CD4-positive, alpha-beta T cell (primary cell): Measurements from ENCODE around the gene TOR1AIP1. TPM values are rescaled to one million over a fixed set of nuclear protein-coding genes. Genes with fewer than 3 reads are reported as not detected.
A peak's percentile ranks its signal among the peaks of the same experiment; 100 is the strongest.

ENCODE experiments used
- ATAC-seq: fragments of 200-7000 bp; cut with Tn5 transposase; one replicate; pipeline ENCODE4 v1.10.0; 2022; ENCODE audit warnings: mild to moderate bottlenecking; ENCODE audit not compliant: poor library complexity
- CTCF ChIA-PET: fragments of 350-600 bp; sonication (Branson Sonifier 250); formaldehyde crosslinking; loops from one replicate; lab custom pipeline; 2021; ENCODE audit warnings: antibody characterized with exemption, inconsistent platforms; lab: Charles Lee
- POLR2A ChIA-PET: fragments of 350-600 bp; sonication (Branson Sonifier 250); formaldehyde crosslinking; loops from one replicate; lab custom pipeline; 2021; ENCODE audit warnings: antibody characterized with exemption, inconsistent platforms; lab: Charles Lee
- DNase-seq, 14 experiments: peaks; one replicate each; pipeline ENCODE4 v3.0.0-alpha.2; 2013 to 2020; ENCODE audit warnings: mixed read lengths in 2 of 14
- H3K27ac ChIP-seq, 2 donors: one replicate each; pipeline versions ENCODE4 v1.5.1 to v1.7.0; 2013; ENCODE audit warnings: low read length in 2 of 2, low read depth in 1 of 2, mild to moderate bottlenecking in 1 of 2
- H3K27me3 ChIP-seq, 2 experiments: 1 replicate in 1 of 2; 2 replicates in 1 of 2; pipeline versions ENCODE4 v1.6.1 to v1.7.0; 2013; ENCODE audit warnings: low read length in 2 of 2, control low read depth in 1 of 2, mild to moderate bottlenecking in 1 of 2, moderate library complexity in 1 of 2; ENCODE audit not compliant: insufficient read depth in 2 of 2, control insufficient read depth in 1 of 2
- H3K36me3 ChIP-seq: one replicate; pipeline ENCODE4 v1.6.1; 2013; ENCODE audit warnings: low read length, control low read depth; ENCODE audit not compliant: insufficient read depth
- H3K4me1 ChIP-seq: one replicate; pipeline ENCODE4 v1.6.1; 2013; ENCODE audit warnings: low read length, control low read depth; ENCODE audit not compliant: insufficient read depth
- H3K4me3 ChIP-seq: one replicate; pipeline ENCODE4 v1.5.1; 2013; ENCODE audit warnings: mild to moderate bottlenecking, low read length, moderate library complexity
- H3K9me3 ChIP-seq, 2 experiments: 1 replicate in 1 of 2; 2 replicates in 1 of 2; pipeline versions ENCODE4 v1.6.1 to v1.7.0; 2013; ENCODE audit warnings: low read length in 2 of 2, mild to moderate bottlenecking in 2 of 2, control low read depth in 1 of 2, moderate library complexity in 1 of 2; ENCODE audit not compliant: control insufficient read depth in 1 of 2, insufficient read depth in 1 of 2
- H3K27ac Mint-ChIP-seq: one replicate; pipeline ENCODE4 v1.8.0; 2020; ENCODE audit warnings: mixed read lengths
- H3K27me3 Mint-ChIP-seq: one replicate; pipeline ENCODE4 v1.8.0; 2021; ENCODE audit warnings: mixed read lengths
- H3K36me3 Mint-ChIP-seq: one replicate; pipeline ENCODE4 v1.8.0; 2021; ENCODE audit warnings: low read depth, mixed read lengths
- H3K4me1 Mint-ChIP-seq: one replicate; pipeline ENCODE4 v1.8.0; 2021; ENCODE audit warnings: low read depth, mixed read lengths
- H3K4me3 Mint-ChIP-seq: one replicate; pipeline ENCODE4 v1.8.0; 2020; ENCODE audit warnings: mild to moderate bottlenecking, mixed read lengths
- H3K9me3 Mint-ChIP-seq: one replicate; pipeline ENCODE4 v1.8.0; 2020; ENCODE audit warnings: mixed read lengths
- intact Hi-C, 2 experiments: fragments of 100-400 bp; cut with DNase I in 1 of 2; cut with micrococcal nuclease in 1 of 2; formaldehyde crosslinking; loops; one replicate each; pipeline versions ENCODE4 v1.15.1 to v1.9.0; 2023 to 2025; cut with DNase I, micrococcal nuclease
- total RNA-seq, 174 experiments: library from RNA in 2 of 174; stranded (reverse) in 2 of 174; gene quantifications; one replicate each; pipeline ENCODE4 v1.2.3 and lab custom pipeline; 2021 to 2026
- TF ChIP-seq, protein P1 (sequence below): fragments of 200-600 bp; IDR thresholded peaks from one replicate; pipeline ENCODE4 v1.8.0; 2022; ENCODE audit warnings: antibody characterized with exemption, mild to moderate bottlenecking

The TOR1AIP1 gene
- total RNA-seq, 2 experiments from 2014 or later: 93.8 to 94.4 TPM

DNA sequence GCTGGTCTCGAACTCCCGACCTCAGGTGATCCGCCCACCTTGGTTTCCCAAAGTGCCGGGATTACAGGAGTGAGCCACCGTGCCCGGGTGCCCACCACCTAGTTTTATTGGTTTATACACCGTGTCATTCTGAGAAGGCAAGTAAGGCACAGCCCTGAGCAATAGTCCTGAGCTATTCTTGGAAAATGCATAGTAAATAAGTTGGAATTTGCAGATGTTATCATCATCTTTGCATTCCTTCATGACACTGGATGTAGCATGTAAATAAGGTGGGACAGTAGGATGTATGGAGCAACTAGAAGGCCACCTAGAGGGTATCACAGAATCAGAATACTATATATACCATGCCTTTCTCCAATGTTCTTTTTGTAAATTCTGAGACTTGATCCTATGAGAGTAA is 15.5 kb upstream of the TOR1AIP1 start:
- Histone ChIP-seq H3K27ac (no peak overlapping the region), H3K4me1 (peaks cover 3% of the 10 kb centered on the region), H3K27me3 (no peaks in the 10 kb centered on the region), H3K36me3 (peaks cover 51% of the 10 kb centered on the region), H3K9me3 (no peaks in the 10 kb centered on the region), H3K4me3 (no peak overlapping the region)
- POLR2A ChIA-PET: no interaction called here
- Mint-ChIP-seq H3K4me1 (peaks cover 27% of the 10 kb centered on the region), H3K4me3 (no peak overlapping the region), H3K36me3 (peaks cover 68% of the 10 kb centered on the region), H3K27me3 (no peaks in the 10 kb centered on the region), H3K9me3 (no peaks in the 10 kb centered on the region), H3K27ac (no peak overlapping the region)
- intact Hi-C loops: loop anchor here in 1 of 2 experiments (1.0 to 5.0 kb wide), 2 partner anchors 161 to 312 kb away; no protein-coding TSS in a partner anchor
- CTCF ChIA-PET: interaction anchor here (1.5 to 2.7 kb wide), 2 partner anchors 11 to 16 kb away, joined by 13 to 20 read pairs; partner anchors contain the start of genes TOR1AIP1 and TOR1AIP2
- TF ChIP-seq, protein P1, sequence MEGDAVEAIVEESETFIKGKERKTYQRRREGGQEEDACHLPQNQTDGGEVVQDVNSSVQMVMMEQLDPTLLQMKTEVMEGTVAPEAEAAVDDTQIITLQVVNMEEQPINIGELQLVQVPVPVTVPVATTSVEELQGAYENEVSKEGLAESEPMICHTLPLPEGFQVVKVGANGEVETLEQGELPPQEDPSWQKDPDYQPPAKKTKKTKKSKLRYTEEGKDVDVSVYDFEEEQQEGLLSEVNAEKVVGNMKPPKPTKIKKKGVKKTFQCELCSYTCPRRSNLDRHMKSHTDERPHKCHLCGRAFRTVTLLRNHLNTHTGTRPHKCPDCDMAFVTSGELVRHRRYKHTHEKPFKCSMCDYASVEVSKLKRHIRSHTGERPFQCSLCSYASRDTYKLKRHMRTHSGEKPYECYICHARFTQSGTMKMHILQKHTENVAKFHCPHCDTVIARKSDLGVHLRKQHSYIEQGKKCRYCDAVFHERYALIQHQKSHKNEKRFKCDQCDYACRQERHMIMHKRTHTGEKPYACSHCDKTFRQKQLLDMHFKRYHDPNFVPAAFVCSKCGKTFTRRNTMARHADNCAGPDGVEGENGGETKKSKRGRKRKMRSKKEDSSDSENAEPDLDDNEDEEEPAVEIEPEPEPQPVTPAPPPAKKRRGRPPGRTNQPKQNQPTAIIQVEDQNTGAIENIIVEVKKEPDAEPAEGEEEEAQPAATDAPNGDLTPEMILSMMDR: no peak
- ATAC-seq (no peak), DNase-seq (no peak)

DNA sequence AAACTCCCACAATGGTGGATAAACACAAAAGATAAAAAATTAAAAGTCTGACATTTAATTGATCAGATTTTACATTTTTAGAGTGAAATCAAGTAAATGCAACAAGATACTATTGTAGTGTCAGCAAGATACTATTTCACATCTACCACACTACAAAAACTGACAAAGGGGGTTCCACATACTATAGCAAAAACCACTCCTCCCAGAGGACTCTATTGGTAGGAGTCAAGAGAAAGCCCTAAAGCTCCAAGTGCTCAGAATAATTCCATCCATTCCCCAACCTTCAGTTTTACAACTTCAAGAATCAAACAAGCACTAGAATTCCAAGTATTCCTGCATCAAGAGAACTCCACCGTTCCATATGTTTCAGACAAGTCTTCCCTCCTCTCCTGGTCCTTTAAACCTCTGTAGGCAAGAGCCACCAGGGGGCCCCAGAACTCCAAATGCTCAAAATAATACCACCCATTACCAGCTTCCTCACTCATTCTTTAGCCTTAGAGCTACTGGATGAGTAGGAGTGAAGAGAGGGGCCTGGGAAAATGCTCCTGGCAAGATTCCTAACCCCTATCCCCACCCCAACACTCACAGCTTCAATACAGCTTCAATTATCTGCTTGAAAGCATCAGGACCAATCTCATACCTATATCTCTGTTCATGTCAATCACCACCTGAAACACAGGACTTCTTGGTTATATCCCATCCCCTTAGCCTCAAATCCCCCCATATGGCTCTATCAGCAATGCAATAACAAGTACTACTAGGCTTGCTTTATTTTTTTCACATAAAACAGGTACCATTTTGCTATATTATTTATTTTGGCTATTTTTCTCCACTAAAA is 14.4 kb upstream of the TOR1AIP1 start:
- no peak overlapping the region for H3K4me3 ChIP-seq
- TF ChIP-seq, protein P1: peak; percentile 74
- ChIA-PET POLR2A (interaction anchor here (0.9 to 2.2 kb wide), 5 partner anchors 14 to 87 kb away, joined by 3 to 7 read pairs (median 5); partner anchors contain the start of gene CEP350), CTCF (interaction anchor here (0.6 to 2.7 kb wide), 14 partner anchors 10 to 185 kb away, joined by 3 to 20 read pairs (median 4); partner anchors contain the start of genes CEP350, TOR1AIP1 and TOR1AIP2)
- peaks cover 50% of the 10 kb centered on the region for H3K36me3 ChIP-seq
- DNase-seq (peak; percentile 18 to 72 (median 48)), ATAC-seq (peak; percentile 86)
- Mint-ChIP-seq H3K36me3 (peaks cover 67% of the 10 kb centered on the region), H3K4me1 (peaks cover 37% of the 10 kb centered on the region), H3K27ac (no peak overlapping the region), H3K4me3 (no peak overlapping the region), H3K9me3 (no peaks in the 10 kb centered on the region), H3K27me3 (no peaks in the 10 kb centered on the region)
- peaks cover 3% of the 10 kb centered on the region for H3K4me1 ChIP-seq
- intact Hi-C loops: loop anchor here (1.0 to 5.0 kb wide), 3 partner anchors 160 to 311 kb away; no protein-coding TSS in a partner anchor
- H3K9me3 ChIP-seq: no peaks in the 10 kb centered on the region
- H3K27ac ChIP-seq: no peak overlapping the region
- no peaks in the 10 kb centered on the region for H3K27me3 ChIP-seq

DNA sequence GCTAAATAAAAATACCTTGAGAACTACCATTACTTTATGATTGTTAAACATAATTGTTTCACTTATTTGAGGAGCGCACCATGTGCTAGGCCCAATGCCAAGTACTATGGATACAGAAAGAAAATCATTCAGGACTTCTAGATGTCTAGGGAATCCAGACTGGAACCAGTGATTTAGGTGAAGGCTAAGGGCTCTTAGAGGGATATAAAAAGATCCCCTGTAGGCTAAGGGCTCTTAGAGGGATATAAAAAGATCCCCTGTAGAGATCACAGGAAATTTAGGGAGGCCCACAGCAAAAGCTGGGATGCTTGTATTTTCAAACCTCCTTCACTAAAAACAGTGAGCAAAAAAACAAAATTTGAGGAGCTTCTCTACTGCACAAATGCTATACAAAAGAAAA is 11.2 kb upstream of the TOR1AIP1 start:
- ATAC-seq (no peak), DNase-seq (no peak)
- no peak overlapping the region for H3K4me3 ChIP-seq
- Mint-ChIP-seq H3K36me3 (peaks cover 66% of the 10 kb centered on the region), H3K27ac (no peak overlapping the region), H3K9me3 (no peaks in the 10 kb centered on the region), H3K27me3 (no peaks in the 10 kb centered on the region), H3K4me3 (no peak overlapping the region), H3K4me1 (peaks cover 55% of the 10 kb centered on the region)
- ChIA-PET POLR2A (interaction anchor here (1.4 kb wide), 1 partner anchor 12 kb away, joined by 6 read pairs; the partner anchor contains the start of gene TOR1AIP1), CTCF (no interaction called here)
- TF ChIP-seq, protein P1: no peak
- H3K36me3 ChIP-seq: peaks cover 47% of the 10 kb centered on the region
- H3K27ac ChIP-seq: no peak overlapping the region
- H3K4me1 ChIP-seq: peaks cover 5% of the 10 kb centered on the region
- intact Hi-C loops: loop anchor here (10.0 kb wide), 5 partner anchors 56 to 1154 kb away; partner anchors contain the start of genes ACBD6 (in 1 of the 2), SOAT1 (in 1 of the 2), STX6 (in 1 of the 2) and XPR1 (in 1 of the 2)
- no peaks in the 10 kb centered on the region for H3K27me3 ChIP-seq
- no peaks in the 10 kb centered on the region for H3K9me3 ChIP-seq
